D341Med (cell line): ENCODE results near the gene EXOC6B.
A peak's percentile ranks its signal among the peaks of the same experiment; 100 is the strongest.
"Not testable (repeated sequence)": the region's sequence is repeated elsewhere in the genome, so short reads cannot be mapped to it uniquely, and the experiment has no call there.

Experiments
- DNase-seq: peaks from one replicate; pipeline ENCODE4 v3.0.0; 2012; ENCODE audit warnings: low spot score

EXOC6B gene

GRCh38 chr2:72678024-72678423, 147.8 kb downstream of the EXOC6B start:
- no peak for DNase-seq

GRCh38 chr2:72676341-72677025, 149.3 kb downstream of the EXOC6B start:
- no peak for DNase-seq

GRCh38 chr2:72674982-72675915, 150.6 kb downstream of the EXOC6B start:
- no peak for DNase-seq

- no peak for DNase-seq
Observed at GRCh38 chr2:72673279-72673678, 152.6 kb downstream of the EXOC6B start.

- no peak for DNase-seq
Observed at GRCh38 chr2:72669121-72669520, 156.7 kb downstream of the EXOC6B start.

GRCh38 chr2:72668647-72669046, 157.2 kb downstream of the EXOC6B start:
- DNase-seq, result no peak

GRCh38 chr2:72665448-72665847, 160.4 kb downstream of the EXOC6B start:
- no peak for DNase-seq

- no peak for DNase-seq
Observed at GRCh38 chr2:72661985-72662384, 163.8 kb downstream of the EXOC6B start.

GRCh38 chr2:72649810-72650209, 176.0 kb downstream of the EXOC6B start:
- no peak for DNase-seq

GRCh38 chr2:72641221-72641620, 184.6 kb downstream of the EXOC6B start:
- DNase-seq, result not testable (repeated sequence)

GRCh38 chr2:72638600-72639211, 187.1 kb downstream of the EXOC6B start:
- DNase-seq, result no peak

- no peak for DNase-seq
Observed at GRCh38 chr2:72636210-72636609, 189.6 kb downstream of the EXOC6B start.

- no peak for DNase-seq
Observed at GRCh38 chr2:72630767-72631166, 195.1 kb downstream of the EXOC6B start.

- DNase-seq, result no peak
Observed at GRCh38 chr2:72629062-72629461, 196.8 kb downstream of the EXOC6B start.

- DNase-seq, result no peak
Observed at GRCh38 chr2:72627083-72627482, 198.8 kb downstream of the EXOC6B start.

GRCh38 chr2:72625366-72625765, 200.5 kb downstream of the EXOC6B start:
- no peak for DNase-seq

GRCh38 chr2:72623481-72623880, 202.4 kb downstream of the EXOC6B start:
- no peak for DNase-seq

- DNase-seq, result no peak
Observed at GRCh38 chr2:72619626-72620025, 206.2 kb downstream of the EXOC6B start.

GRCh38 chr2:72613931-72614330, 211.9 kb downstream of the EXOC6B start:
- DNase-seq, result no peak

- DNase-seq, result no peak
Observed at GRCh38 chr2:72612614-72613160, 213.1 kb downstream of the EXOC6B start.

GRCh38 chr2:72607189-72607588, 218.6 kb downstream of the EXOC6B start:
- no peak for DNase-seq

- peak; percentile 21 for DNase-seq
Observed at GRCh38 chr2:72605836-72606442, 219.9 kb downstream of the EXOC6B start.
